Activated CD8-positive, alpha-beta memory T cell treated with anti-CD3 and anti-CD28 coated beads, Interleukin-2, amount 50 U/mL, for 24 hours (primary cell): Measurements from ENCODE around the gene DPP6.
"Not testable (repeated sequence)": the region's sequence is repeated elsewhere in the genome, so short reads cannot be mapped to it uniquely, and the experiment has no call there.

ENCODE experiments used
- DNase-seq: peaks from one replicate; pipeline ENCODE4 v3.0.0-alpha.2; 2020; ENCODE audit errors: extremely low read depth

DPP6 gene

GRCh38 chr7:154148791-154149516 is 96.8 kb downstream of the DPP6 start:
- DNase-seq, result not testable (repeated sequence)

DNA sequence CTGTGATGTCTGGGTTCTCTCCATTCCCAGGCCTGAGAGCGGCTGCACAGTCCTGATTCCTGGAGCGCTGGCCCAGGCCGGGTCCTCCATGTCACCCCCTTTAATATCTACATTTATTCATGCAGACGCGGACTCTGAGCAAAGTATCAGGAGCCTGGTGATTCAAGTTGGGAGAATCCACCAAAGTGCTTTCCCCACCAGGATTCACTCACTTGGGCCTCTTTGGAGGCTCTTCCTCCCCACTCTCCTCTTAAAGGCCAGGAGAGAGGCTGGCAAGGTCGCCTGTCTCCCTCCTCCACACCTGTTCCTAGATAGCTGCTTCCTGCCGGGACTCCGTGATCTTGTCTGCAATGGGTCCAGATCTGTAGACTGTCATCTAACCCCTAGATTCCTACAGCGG is 98.5 kb downstream of the DPP6 start:
- DNase-seq, result not testable (repeated sequence)

DNA sequence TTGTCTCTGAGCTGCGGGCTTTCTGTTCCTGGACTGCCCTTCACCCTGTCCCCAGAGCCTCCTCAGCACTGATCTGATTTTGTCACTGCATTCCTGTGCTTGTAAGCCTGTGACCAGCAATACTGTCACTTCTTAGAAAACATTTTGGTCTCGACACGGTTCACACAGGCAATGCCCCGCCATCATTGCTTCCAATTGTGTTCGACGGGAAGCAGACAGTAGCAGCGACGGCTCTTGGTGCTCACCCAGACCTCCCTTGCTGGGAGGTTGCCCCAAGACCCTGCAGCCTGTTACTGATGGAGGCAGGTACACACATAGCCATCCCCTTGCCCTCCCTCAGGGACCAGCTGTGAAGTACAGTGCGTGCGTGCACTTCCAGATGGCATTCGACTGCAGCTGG is 99.1 kb downstream of the DPP6 start:
- DNase-seq, result not testable (repeated sequence)

DNA sequence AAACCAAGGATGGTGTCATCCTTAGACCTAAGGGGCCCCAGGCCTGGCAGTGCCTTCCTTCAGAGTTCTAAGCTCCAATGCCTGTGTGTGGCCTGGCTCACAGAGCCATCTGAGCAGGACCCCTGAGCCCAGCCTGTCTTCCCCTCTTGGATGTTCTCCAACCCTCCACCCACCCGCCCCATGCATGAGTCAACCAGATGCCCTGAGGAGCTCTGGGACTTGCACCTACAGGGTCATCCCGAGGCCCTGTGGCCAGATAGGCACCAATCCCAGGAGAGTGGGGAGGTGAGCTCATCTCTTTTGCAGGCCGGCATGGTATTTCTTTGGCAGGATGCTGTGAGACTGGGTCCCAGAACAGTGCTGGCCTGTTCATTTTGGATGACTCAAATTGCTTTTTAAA is 103.7 kb downstream of the DPP6 start:
- not testable (repeated sequence) for DNase-seq

DNA sequence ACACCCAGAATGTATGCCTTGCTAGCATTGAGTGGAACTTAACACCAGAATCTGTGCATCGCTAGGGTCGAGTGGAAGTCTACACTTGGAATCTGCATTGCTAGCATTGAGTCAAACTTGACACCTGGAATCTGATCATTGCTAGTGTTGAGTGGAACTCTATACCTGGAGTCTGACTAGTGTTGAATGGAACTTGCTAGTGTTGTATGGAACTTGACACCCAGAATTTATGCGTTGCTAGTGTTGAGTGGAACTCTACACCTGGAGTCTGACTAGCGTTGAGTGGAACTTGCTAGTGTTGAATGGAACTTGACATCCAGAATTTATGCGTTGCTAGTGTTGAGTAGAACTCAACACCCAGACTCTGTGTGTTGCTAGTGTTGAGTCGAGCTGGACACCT is 110.7 kb downstream of the DPP6 start:
- DNase-seq, result not testable (repeated sequence)

- DNase-seq, result not testable (repeated sequence)
Measured at GRCh38 chr7:154163642-154164041, 111.4 kb downstream of the DPP6 start.

GRCh38 chr7:154167051-154167450 is 114.9 kb downstream of the DPP6 start:
- DNase-seq, result no peak

DNA sequence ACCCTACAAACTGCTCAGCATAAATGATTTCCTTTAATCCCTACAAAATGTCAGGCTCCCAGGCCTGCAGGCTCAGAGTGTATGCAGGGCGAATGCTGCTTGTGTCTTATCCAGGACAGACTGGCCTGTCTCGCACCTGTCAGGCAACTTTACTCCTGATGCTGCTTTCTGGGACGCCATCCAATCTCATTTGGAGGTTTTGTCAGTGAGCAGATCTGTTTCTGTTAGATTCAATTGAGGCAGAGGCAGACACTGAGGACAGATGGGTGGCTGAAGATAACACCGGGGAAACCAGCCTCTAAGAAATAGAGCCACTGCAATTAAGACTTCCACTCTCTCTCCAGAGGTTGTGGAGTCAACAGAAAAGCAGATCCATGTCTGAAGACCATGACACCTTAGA is 115.6 kb downstream of the DPP6 start:
- no peak for DNase-seq

- no peak for DNase-seq
Measured at GRCh38 chr7:154171422-154171821, 119.2 kb downstream of the DPP6 start.

DNA sequence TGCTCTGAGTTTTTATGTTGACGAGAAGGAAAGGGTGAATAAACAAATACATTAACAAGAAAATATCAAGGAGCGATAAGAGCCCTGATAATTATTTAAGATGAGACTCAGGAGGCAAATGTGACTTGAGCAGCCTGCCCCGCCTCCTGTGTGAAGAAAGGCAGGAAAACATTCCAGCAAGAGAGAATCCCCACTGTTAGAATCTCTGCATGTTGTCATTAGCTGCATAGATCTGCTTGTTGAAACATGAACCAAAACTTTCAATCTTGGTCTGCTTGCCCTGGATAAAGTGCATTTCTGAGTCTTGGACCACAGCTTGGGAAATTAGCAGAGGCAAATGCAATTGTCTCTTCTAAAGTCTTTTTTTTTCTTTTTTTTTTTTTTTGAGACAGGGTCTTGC is 120.0 kb downstream of the DPP6 start:
- no peak for DNase-seq

DNA sequence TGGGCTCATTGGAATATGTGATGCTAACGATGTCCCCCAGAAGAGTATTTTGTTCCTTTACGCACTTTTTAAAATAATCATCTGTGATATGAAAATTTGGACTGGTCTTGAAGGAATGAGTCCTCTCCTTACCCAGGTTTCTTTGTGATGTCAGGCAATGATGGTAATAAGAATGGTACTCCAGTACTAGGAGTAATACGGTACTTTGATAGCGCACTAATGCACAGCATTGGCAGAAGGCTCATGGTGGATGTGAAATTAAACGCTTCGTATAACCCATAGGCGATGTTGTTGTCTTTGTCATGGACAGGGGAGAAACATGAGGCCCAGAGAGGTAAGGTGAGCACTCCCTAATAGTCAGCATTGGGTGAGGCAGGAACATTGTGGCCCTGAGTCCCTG is 125.4 kb downstream of the DPP6 start:
- DNase-seq, result no peak

GRCh38 chr7:154178895-154179294 is 126.7 kb downstream of the DPP6 start:
- no peak for DNase-seq

DNA sequence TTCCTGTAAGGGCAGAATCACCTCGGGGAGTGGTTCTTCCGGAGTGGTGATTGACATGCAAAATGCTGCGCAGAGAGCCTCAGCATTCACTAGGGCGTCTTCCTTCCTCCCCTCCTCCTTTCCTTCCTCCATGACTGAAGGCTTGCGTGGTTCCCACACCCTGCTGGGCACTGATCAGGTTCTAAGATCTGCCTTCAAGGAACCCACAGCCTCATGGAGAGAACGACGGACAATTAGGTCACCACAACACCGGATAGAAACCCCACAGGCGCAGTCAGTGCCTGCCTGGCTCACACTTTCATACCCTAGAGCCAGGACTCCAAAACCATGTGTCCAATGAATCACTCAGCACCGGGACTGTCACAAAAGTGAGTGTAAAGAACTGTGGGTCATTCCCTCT is 131.3 kb downstream of the DPP6 start:
- no peak for DNase-seq

DNA sequence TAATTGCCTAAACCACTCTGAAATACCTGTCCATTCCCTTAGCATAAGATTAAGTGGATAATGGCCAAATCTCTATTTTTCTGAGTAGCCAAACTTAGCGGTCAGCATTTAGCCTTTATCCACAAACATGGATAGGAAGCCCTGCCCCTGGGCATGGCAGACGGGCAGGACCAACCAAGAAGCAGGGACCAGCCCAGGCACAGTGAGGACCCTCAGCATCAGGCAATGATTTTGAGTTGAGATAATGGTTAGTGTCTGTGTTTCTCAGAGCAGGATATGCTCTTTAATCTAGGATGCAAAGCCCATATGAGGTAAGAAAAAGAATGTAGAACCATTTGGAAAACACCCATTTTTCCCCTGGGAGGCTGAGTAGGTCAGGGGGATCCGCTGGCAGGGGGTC is 131.7 kb downstream of the DPP6 start:
- no peak for DNase-seq

DNA sequence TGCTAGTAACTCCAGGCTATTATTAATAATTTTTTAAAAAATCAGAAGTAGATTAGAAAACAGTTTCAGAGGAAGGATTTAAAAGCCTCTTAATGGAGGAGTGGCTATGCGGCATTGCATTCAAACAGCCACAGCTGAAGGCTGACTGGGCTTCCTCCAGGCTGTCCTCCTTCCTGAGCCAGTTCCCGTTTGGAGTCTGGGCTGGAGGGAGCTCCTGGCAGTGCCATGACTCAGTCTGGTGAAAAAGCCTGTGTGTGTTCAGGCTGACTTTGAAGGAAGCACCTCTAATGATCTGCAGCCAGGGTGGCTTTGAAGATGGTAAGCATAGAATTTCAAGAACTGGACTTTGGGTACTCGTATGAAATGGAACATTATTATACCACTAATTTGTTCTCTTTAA is 134.6 kb downstream of the DPP6 start:
- no peak for DNase-seq

GRCh38 chr7:154188330-154188729 is 136.1 kb downstream of the DPP6 start:
- no peak for DNase-seq

DNA sequence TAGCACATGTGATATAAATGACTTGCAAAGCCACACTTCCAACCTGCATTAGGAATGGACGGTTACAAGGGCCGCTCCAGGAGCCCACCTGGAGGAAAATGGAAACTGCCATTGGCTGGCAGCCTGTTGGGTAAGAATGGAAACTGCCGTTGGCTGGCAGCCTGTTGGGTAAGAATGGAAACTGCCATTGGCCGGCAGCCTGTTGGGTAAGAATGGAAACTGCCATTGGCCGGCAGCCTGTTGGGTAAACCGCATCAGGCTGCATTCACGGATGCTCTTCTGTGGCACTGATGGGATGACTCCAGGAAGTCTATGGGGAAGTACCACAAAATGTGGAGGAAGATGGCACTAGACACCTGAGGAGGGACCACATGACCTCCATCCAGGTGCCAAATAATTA is 143.1 kb downstream of the DPP6 start:
- no peak for DNase-seq

- no peak for DNase-seq
Measured at GRCh38 chr7:154198481-154198880, 146.3 kb downstream of the DPP6 start.

GRCh38 chr7:154200241-154200640 is 148.0 kb downstream of the DPP6 start:
- DNase-seq, result no peak

DNA sequence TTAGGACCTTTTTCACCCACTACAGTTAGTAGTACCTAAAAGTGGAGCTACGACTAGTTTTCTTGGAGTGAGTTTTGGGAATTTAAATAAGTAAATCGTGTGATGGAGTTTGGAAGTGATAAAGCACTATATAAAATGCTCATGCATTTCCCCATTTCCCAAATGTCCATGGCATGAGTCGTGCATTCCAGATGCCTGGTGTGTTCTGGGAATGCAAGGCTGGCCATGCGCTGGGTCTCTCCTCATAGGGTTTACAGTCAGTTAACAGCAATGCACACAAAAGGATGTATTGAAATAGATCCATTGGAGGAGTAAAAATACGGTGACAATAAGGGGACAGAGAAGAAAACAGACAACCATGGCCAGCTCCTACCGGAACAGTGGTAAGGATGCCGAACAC is 149.8 kb downstream of the DPP6 start:
- no peak for DNase-seq

DNA sequence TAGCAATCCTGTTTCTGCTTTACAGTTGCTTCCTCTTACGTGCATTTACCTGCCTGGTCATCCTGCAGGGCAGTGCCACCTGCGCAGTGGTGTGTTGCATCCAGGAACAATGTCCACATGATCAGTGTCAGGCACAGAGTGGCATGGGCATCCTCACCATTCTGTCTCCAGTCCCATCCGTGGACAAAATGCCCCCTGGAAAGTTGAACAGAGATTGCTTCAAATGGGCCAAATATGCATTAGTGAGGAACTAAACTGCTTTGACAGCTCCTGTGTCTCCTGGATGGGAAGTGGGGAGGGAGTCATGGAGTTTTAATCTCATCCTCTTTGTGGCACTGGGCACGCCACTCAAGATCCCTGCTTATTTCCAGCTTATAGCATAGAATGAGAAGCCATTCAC is 151.8 kb downstream of the DPP6 start:
- DNase-seq, result no peak

DNA sequence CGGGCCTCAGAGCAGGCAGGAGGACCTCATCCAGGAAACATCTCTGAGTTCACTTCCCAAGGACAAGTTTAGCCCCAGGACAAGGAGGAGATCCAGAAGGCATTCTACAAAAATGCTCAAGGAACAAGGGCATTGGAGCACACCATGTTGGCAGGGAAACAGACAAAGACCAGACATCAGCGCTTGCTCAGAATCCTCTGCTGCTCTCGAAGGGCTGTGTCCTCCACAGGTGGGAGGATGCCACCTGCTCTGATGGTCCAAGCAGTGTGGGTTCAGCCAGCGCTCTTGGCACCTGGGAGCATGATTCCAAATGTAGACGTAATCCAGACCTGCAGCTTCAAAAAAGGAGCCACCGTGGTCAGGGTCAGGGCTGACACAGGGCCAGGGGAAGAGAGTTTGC is 160.7 kb downstream of the DPP6 start:
- DNase-seq, result no peak

DNA sequence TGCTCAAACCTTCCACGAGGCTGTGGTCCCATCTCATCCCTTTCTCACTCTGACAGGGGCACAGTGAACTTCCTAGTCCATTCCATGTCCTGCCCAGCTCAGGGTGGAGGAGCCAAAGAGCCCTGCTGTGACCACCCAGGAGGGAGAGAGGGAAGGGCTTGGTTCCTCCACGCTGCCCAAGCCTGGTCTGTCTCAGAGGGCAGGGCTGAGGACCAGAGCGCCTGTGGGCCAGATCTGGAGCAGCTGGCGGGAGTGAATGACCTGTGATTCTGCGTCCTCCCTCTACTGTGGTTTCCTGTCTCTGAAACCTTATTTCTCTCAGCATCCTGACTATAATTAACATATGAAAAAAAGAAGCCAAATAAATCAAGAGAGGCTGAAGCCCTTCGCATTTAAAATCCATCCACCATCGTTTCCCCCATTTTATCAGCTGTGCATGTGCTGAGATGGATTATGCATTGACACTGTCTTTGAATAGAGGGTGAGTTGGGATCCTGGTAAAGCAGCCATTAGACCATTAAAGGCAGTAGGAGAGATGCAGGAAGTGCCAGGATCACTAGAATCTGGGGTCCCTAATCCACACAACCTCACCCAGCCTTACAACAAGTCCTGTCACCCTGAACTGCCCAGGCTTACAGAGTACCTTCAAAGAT is 165.6 kb downstream of the DPP6 start:
- DNase-seq, result no peak

- DNase-seq, result no peak
Measured at GRCh38 chr7:154231732-154232131, 179.5 kb downstream of the DPP6 start.
